Fibroblast of skin of left quadriceps (primary cell): Measurements from ENCODE around the gene GALNT12.

Experiments
- DNase-seq, 2 experiments: peaks; one replicate each; pipeline ENCODE4 v3.0.0-alpha.2; 2013; ENCODE audit warnings: low read depth in 2 of 2

The GALNT12 gene

DNA sequence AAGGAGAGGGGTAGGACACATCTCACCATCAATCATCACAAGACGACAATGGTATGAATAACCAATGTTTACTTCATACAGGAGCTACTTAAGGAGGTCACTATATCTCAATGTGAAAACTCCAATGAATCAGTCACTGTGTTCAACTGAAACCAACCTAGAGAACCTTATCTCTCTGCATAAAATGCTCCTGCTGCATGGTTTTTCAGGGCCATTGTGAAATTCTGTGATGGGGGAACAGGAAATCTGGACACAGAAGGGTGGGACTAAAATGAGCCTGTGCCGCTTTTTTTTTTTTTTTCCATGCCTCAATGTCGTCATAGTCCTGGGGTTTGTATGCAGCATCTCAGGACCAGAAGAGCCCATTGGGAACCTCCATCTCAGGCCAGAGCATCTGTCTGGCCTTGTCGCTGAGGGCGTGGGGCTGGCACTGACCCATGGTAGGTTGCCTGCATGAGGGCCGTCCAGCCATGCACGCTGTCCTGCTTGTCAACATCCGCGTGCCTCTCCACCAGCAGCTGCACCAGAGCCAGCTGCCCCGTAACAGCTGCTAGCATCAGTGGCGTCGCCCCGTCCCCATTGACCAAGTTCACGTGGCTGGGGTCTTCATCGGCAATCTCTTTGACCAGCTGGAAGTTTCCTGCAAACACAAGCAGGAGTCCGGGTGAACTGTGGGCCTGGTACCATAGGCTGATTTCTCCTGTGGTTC lies 23.8 kb upstream of the GALNT12 start:
- DNase-seq, result no peak

DNA sequence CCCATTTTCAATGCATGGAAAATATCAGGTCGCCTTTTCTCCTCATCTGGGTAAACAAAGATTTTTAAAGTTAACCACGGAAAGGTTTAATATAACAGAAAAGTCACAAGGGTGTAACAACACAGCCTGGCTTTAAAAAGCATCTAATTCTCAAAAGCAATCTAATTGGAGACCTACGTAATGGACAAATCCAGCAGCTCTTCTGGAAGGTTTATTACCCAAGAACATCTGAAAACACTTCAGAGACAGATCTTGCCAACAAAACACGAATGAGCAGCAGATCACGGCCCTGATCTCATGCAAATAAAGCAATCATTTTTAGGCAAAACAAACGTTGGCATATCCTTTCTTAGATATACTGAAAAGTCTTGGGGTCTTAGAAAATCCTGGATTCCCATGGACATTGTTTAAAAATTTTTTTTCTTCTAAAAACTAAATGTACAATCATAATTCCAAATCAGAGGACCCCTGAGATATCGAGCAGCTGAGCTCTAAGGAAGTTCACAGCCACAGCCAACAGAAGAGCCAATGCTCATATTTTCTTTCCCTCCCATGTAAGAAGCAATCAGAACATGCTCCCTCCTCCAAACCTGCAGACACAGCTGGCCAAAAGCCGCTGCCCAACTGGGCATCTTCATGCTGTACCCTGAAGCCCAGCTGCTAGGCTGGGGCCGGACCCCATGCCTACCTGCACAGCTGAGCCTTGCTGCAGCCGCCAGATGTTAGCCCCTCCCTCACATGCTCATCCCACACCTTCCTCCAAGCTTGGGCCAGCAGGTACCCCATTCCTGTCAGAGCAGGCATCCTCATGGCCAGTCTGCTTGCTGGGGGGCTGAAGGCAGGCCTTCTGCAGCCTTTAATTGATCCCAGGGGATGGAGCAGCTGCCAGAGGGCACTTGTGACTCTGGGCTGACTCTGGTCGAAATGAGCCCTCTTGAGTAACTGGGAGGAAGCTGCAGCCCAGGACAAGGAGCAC lies 22.4 kb upstream of the GALNT12 start:
- DNase-seq, result no peak

DNA sequence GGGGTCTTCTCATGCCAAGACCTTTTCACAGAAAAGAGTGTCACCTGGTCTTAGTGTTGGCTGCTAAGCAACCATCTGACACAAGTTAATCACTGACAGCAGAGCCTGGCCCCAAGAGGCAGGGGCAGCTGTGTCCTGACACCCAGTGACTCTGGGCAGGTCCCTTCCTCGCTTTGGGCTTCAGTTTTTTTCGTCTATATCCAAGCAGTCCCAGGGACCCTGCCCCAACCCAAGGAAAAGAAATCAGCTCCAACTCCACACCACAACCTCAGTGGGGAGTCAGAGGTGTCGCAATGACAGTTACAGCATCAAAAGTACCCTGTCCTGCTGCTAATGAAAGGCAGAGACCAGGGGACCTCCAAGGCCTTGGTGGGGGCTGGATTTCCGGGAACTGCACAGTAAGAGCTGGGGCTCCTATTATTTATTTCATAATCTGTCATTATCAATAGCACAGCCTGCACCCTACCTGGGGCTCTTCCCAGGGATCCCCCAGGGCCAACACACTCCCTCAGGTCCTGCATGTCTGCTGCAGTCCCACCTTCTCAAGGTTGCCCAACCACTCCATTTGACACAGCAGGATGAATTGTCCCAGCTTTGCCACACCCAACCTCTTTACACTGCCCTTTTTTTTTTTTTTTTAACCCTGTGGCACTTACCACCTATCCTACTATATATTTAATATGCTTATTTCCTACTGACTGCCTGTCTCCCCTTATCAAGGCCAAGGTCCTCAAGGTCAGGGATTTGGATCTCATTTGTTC lies 20.5 kb upstream of the GALNT12 start:
- DNase-seq, result no peak

DNA sequence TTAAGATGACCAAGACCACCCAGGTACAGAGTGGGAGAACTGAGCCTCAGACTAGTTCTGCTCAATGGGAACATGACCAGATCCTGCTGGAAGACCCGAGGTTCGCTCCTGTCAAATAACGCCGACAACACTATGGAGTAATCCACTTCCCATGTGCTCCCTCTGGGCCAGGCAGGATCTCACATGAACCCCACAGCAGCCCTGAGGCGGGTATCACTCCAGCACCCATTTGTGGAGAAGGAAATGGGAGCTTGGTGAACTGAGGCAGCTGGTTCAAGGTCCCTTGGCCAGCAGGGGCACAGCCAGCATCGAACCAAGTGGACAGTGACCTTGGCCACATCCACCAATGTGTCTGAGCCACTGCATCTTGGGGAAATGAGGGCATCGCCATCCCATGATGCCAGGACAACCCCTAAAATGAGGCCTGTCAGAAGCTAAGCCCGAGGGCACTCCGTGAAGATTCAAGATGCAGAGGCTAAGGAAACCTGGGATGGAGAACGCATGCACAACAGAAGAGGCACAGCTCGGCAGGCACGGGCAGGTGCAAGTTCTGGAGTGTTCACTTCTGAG lies 19.6 kb upstream of the GALNT12 start:
- no peak for DNase-seq

DNA sequence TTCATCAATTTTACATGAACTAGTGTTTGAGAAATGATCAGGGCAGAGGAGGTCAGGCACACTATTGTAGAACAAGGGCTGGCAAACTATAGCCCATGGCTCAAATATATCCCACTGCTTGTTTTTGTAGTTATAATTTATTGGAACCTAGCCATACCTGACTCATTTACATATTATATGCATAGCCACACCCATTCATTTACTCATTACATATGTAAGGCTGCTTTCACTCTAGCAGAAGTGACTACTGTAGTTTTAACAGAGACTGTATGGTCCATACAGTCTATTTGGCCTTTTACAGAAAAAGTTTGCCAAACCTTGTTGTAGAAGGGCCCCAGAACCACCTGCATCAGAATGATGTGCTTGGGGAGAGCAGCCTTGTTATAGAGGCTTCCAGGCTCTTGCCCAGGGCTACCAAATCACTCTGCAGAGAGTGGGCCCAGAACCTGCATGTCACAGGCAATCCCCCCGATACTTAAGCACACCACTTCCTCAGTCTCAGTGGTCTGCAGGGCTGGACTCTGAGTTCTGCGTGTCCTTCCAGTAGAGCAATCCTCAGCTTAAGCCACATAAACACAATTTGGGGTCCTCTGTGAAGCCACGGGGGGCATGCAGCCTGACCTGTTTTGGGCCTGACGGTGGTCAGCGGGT lies 17.9 kb upstream of the GALNT12 start:
- no peak for DNase-seq

DNA sequence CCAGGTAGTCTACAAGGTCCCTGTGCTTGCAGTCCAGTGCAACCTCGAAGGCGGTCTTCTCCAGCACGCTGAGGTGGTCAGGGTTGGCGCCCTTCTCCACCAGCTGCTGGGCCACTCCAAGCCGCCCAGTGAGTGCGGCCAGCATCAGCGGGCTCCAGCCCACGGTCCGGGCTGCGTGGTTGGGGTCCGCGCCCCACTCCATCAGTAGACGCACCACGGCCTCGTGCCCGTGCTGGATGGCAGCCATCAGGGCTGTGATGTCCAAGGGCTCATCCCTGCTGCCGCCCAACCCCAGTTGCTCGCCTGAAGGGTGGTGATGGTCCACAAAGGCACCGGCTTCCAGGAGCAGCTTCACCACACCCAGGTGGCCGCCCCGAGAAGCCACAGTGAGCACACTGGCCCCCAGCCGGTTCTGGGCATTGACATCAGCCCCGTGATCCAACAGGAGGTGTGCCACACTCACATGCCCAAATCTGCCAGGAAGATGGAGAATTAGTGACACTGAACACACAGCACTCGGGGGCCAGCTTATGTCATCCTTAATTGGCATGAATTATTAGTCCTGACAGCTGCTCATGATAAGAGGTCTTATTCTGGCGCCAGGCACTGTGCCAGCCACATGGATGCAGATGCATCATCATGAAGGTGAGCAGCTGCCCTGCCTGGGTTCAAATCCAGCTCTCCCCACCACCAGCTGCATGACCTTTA lies 17.2 kb upstream of the GALNT12 start:
- DNase-seq, result no peak

DNA sequence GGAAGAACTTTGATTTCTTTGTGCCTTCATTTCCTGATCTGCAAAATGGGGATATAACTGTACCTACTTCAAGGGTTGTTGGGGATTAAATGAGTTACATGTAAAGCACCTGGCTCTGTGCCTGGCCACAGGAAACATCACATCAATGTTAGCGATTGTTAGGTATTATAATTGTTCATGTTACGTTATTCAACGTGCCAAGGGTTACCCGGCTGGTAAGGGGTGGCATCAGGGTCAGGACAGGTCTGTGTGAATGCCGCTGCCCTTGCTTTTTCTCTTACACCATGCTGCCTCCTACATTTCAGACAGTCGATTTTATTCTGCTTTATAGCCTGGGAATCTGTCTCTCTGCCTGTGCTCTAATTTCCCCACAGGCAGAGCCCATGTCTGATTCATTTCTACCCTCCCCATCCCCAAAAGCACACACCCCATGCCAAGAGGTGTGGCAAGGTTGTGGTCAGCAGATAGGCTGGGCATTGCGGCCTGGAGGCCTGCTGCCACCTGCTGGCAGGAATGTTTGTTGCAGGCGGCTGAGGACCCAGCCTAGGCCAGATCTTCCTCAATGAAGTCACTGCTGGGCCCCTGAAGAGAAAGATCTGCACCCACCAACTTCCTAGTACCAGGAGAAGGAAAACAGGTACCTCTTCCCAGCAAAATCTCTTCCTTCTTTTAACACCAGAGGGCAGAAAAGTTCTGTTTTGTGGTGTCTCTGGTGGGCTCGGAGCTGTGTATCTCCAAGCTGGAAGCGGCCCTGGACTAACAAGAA lies 16.4 kb upstream of the GALNT12 start:
- peak; percentile 84 to 85 for DNase-seq

DNA sequence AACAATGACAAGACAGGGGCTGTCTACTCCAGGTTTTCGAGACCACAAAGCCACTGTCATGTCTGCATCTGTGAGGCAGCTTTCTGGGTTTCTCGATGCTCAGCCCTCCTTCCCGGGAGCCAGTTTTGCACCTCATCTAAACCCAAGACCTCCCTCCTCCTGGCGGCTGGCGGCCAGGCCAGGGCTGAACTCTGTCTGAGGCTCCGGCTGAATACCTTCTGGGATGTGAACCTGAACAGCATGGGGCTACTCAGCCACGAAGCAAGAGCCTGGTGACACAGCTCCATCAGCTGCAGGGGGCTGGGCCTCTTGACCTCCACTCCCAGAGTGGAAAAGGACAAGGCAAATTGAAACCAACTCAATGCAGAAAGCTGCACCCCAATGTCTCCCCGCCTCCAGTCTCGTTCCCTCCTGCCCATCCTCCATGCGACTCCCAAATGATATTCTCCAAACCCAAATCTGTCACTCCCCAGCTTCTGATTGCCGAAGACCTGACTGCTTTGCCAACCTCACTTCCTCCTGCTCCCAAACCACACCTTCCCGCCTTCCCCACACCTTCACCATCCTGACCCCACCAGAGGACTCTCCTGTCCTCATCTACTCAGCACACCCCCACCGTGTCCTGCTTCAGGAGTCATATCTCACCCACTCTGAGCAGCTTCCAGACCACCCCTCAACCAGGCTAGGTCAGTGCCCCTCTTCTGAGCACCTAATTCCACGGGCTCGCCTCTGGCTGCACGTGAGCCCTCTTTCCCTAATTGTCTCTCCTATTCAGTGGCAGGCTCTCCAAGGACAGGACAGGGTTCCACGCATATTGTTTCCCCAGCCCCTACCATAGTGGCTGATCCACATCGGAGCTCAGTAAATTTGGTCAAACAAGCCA lies 15.6 kb upstream of the GALNT12 start:
- DNase-seq, result no peak

DNA sequence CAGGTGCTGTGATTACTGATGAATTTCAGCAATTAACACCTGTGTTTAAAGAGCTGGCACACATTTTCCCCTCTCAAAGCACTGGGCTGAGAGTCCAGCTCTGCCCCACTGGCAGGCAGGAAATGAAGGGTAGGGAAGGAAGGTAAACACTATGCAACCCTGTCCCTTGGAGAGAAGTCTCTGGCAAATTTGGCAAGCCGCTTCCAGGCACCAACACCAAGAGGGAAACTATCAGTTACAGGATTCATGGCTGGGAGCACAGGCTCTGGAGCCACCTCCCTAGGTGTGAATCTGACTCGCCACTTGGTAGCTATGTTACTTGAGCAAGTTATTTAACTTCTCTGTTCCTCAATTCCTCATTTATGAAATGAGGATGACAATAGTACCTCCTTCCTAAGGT lies 14.4 kb upstream of the GALNT12 start:
- DNase-seq, result no peak

DNA sequence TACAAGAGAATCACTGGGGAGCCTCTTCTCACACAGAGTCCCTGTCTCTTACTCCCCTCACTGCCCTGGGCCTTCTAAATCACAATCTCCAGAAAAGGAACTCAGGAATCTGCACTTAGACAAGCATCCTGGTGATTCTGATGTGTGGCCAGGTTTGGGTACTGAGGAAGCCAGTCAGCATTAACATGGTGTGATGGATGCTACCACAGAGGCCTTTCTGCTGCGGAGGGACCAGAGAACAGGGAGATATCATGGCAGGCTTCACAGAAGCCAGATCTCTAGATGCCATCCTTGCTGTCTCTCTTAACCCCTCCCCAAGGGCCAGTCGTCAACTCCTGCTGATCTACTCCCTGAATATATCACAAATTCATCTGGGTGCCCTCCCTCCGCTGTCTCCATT lies 12.7 kb upstream of the GALNT12 start:
- no peak for DNase-seq

DNA sequence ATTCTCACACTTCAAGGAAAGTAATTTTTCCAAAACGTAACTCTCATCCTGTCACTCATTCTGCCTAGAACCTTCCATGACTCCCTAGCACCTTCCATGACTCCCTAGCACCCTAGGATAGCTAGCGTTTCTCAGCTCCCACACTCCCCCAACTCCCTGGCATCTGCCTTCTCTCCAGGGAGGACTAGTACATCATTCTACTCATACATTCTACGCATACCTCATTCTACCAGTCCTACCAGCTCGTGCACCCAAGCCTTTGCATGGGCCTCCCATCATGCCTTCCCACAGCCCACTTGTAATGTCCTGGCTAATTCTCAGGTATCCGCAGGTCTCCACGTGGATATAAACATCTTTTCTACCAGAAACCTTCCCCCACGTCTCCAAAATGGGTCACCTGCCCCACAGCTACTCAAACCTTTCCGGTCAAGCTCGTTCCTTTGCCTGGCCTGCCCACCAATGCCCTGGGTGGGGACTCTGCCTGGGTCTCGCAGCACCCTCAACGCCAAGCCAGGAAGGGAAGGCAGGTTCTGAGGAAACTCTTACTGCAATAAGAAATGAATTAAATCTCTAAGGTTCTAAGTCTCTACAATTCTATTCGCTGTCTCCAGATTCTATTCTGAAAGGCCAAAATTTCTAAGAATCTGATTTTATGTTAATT lies 12.0 kb upstream of the GALNT12 start:
- DNase-seq, result no peak

DNA sequence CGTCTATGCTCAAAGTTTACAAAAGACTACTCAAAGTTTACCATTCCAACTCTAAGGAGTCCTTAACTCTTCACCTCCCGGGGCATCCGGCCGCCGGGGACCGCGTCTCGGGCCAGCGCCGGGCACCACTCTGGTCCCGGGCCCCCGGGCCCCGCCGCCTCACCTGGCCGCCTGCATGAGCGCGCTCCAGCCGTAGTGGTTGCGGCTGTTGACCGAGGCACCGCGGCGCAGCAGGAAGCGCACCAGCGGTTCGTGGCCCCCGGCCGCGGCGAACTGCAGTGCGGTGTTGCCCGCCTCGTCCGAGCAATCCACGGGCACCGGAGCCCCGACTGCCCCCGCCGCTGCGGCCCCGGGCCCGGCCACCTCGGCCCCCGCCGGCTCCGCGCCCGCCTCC lies 11.5 kb upstream of the GALNT12 start:
- DNase-seq, result no peak

DNA sequence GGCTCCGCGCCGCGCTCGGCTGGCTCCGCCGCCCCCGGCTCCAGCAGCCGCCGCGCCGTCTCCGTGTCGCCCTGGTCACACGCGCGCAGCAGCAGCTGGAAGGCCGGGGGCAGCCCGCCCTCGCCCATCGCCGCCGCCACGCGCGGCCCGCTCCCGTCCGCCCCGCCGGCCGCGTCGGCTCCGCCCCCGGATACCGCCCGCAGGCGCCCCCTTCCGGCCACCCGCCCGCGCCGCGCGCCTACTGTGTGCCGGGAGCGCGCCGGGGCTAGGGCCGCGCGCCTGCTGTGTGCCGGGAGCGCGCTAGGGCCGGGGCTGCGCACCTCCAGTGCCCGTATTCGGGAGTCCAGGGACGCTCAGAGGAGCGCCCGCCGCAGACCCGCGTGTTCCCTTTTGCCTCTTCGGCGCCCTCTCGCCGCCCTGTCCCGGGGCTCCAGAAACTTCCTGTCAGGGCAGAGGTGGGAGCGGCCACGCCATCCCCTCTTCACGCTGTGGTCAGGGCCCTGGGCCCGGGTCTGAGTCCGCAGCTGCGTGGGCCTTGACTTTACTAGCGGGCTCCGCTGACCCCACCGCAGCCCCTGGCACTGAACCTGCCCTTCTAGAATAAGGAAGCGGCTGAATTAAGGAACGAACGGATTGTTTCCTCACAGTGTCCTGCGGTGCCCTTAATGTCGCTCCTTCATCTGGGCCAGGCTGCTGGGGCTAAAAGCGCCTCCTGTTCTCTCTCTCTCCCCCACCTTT lies 10.9 kb upstream of the GALNT12 start, which contains the start of gene ANKS6:
ANKS6 (minus strand) TSS at position 192 of the 738 bp plus-strand sequence; CDS start at position 128, 64 bp downstream.
- peak; percentile 50 to 55 for DNase-seq

DNA sequence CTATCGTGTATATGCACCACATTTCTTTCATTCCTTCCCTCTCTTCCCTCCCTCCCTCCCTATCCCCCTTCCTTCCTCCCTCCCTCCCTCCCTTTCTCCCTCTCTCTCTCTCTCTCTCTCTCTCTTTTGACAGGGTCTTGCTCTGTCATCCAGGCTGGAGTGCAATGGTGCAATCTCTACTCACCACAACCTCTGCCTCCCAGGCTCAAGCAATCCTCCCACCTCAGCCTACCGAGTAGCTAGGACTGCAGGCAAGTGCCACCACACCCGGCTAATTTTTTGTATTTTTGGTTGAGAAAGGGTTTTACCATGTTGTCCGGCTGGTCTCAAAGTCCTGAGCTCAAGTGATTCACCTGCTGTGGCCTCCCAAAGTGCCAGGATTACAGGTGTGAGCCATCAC lies 10.0 kb upstream of the GALNT12 start:
- DNase-seq, result no peak

DNA sequence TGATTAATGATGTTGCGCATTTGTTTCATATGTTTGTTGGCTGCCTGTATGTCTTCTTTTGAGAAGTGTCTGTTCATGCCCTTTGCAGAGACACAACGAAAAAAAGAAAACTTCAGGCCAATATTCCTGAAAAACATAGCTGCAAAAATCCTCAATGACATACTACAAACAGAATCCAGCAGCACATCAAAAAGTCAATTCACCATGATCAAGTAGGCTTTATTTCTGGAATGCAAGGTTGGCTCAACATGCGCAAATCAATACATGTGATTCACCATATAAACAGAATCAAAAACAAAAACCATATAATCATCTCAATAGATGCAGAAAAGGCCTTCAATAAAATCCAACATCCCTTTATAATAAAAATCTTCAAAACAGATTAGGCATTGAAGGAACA lies 9.2 kb upstream of the GALNT12 start:
- DNase-seq, result no peak

DNA sequence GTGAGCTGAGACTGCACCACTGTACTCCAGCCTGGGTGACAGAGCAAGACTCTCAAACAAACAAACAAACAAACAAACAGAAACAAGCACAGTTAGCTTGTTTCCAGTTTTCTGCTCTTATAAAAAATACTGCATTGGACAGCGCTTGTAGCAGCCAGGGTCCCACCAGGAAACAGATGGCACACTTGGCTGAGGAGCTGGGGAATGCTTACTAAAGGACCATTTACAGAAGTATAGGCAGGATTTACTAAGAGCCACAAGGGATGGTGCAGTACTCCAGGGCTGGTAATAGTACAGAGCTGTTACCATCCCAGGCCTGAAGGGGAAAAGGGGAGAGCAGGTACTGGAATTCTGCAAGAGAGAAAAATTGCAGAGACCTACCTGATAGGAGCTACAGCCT lies 5.9 kb upstream of the GALNT12 start:
- DNase-seq, result no peak

DNA sequence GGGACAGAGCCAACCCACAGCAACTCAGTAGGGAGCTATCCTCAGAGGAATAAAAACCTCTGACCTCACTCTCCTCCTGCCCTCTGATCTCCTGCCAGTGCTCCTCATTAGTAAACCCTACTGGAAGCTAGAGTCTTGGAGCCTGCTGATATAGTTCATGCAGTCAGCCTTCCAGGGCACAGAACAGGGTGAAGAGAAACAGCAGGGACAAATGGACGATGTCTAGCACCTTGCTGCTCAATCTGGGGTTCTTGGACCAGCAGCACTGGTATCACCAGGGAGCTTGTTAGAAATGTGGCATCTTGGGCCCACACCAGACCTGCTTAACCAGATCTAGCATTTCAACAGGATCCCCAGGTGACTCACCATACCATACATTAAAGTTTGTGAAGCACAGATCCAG lies 5.5 kb upstream of the GALNT12 start:
- DNase-seq, result no peak

DNA sequence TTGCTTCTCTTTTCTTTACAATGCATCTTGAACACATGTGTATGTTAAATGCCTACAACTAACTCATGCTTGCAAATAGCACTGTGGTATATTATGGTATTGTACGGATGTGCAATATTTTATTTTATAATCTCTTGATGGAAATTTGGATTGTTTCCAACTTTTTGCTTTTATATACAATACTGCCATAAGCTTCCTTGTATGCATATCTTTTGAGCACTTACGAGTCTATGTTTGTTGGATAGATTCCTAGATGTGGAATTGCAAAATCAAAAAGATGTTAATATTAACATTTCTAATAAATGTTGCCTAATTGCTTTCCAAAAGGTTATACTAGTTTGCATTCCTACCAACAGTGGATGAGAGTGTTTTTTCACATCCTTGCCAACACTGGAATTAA lies 3.4 kb upstream of the GALNT12 start:
- DNase-seq, result no peak
